Epithelial cell of prostate (primary cell): ENCODE data around the gene SPATS1.

Experiments used
- DNase-seq: peaks from one replicate; pipeline ENCODE4 v3.0.0-alpha.2; 2011; ENCODE audit warnings: low read depth, low spot score
- H3K27ac ChIP-seq: fragments of 450-650 bp; 2 replicates; pipeline ENCODE4 v1.5.1; 2017; ENCODE audit warnings: mild to moderate bottlenecking

The SPATS1 gene

GRCh38 chr6:44386364-44386928 lies 44.0 kb downstream of the SPATS1 start:
- no peak for DNase-seq
- peak overlapping the region; percentile 84 for H3K27ac ChIP-seq

GRCh38 chr6:44386929-44387345 lies 44.5 kb downstream of the SPATS1 start:
- DNase-seq = peak; percentile 18
- peak overlapping the region; percentile 84 for H3K27ac ChIP-seq

GRCh38 chr6:44387346-44388134 lies 45.1 kb downstream of the SPATS1 start, which contains the start of gene CDC5L:
Gene CDC5L, plus strand, starts transcription at chr6:44387706. Its CDS starts 118 bp downstream, at chr6:44387824.
- peak; percentile 95 for DNase-seq
- H3K27ac ChIP-seq = peak within 1 kb of the TSS; percentile 84

- H3K27ac ChIP-seq = peak overlapping the region; percentile 84
- DNase-seq = no peak
Observed at GRCh38 chr6:44388135-44388487, 45.7 kb downstream of the SPATS1 start.

GRCh38 chr6:44388887-44389286 lies 46.4 kb downstream of the SPATS1 start:
- DNase-seq = no peak
- no peak overlapping the region for H3K27ac ChIP-seq

GRCh38 chr6:44390158-44390683 lies 47.8 kb downstream of the SPATS1 start:
- no peak for DNase-seq
- no peak overlapping the region for H3K27ac ChIP-seq
